IPS DF 6.9 (cell line): ENCODE measurements around the gene GALNT10.

ENCODE experiments used
- DNase-seq: peaks from one replicate; pipeline ENCODE4 v3.0.0-alpha.2; 2013; ENCODE audit warnings: low read depth, low spot score
- H3K27ac ChIP-seq: one replicate; pipeline ENCODE4 v1.5.1; 2013; ENCODE audit warnings: low read length, control low read depth
- H3K27me3 ChIP-seq: 2 replicates; pipeline ENCODE4 v1.6.1; 2013; ENCODE audit warnings: mild to moderate bottlenecking, low read length; ENCODE audit not compliant: control insufficient read depth, insufficient read depth
- H3K36me3 ChIP-seq: 2 replicates; pipeline ENCODE4 v1.6.1; 2013; ENCODE audit warnings: low read length; ENCODE audit not compliant: control insufficient read depth, insufficient read depth
- H3K4me1 ChIP-seq: 2 replicates; pipeline ENCODE4 v1.6.1; 2013; ENCODE audit warnings: low read length; ENCODE audit not compliant: control insufficient read depth, insufficient read depth
- H3K4me3 ChIP-seq: 2 replicates; pipeline ENCODE4 v1.5.1; 2013; ENCODE audit warnings: mild to moderate bottlenecking, low read length
- H3K9me3 ChIP-seq: 2 replicates; pipeline ENCODE4 v1.6.1; 2013; ENCODE audit warnings: low read length, inconsistent platforms; ENCODE audit not compliant: control insufficient read depth, insufficient read depth
- WGBS: extraction: QIAGEN DNeasy Blood & Tissue Kit; methylation state at CpG from one replicate; pipeline ENCODE4 v1.1.7; 2013; ENCODE audit warnings: mixed read lengths, missing lambda C conversion rate; ENCODE audit not compliant: insufficient read length, insufficient coverage; 5-methylcytosine and 5-hydroxymethylcytosine counted together

GALNT10 gene

DNA sequence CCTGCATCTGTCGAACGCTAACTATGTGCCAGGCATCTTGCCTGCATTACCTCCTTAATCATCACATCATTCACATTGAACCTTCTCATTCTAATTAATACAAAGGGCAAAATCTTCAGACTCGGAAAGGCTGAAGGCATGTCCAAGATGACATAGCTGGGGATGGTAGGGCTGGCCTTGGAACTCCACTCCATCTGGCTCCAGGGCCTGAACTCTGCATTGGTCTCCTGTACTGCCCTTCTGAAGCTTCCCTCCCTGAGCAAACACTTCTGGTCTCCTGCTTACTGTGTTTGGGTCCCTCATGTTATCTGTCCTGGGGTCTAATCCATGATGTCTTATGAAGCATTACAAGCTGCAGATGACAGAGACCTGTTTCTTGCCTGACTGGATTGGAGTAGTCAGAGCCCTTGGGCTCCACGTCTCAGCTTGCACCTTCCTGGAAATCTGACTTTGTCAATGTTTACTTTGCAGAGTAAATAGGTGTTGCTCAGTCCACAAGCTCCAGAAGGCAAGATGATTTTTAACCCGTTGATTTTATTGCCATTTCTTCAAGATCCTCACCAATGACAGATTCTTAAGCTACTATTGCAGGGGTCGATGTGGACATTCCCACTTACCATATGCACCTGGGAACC lies 106.1 kb downstream of the GALNT10 start:
- Histone ChIP-seq H3K27ac (no peak overlapping the region), H3K27me3 (no peaks in the 10 kb centered on the region), H3K9me3 (no peaks in the 10 kb centered on the region), H3K4me3 (no peak overlapping the region), H3K4me1 (no peaks in the 10 kb centered on the region), H3K36me3 (no peaks in the 10 kb centered on the region)
- no CpG with 5 or more reads among the region's 6 CpGs for WGBS
- no peak for DNase-seq

- no peak overlapping the region for H3K4me3 ChIP-seq
Measured at GRCh38 chr5:154298065-154298464, 107.5 kb downstream of the GALNT10 start.

GRCh38 chr5:154300207-154300883 lies 109.8 kb downstream of the GALNT10 start:
- no peaks in the 10 kb centered on the region; the same call in 1 of the 2 replicates for H3K36me3 ChIP-seq
- peaks cover 2% of the 10 kb centered on the region; the same call in 1 of the 2 replicates for H3K4me1 ChIP-seq
- H3K4me3 ChIP-seq: no peak overlapping the region
- DNase-seq: no peak
- no peak overlapping the region for H3K27ac ChIP-seq
- no CpG with 5 or more reads among the region's 4 CpGs for WGBS
- H3K27me3 ChIP-seq: no peaks in the 10 kb centered on the region
- no peaks in the 10 kb centered on the region for H3K9me3 ChIP-seq

More at GRCh38 chr5:154298065-154298464, 107.5 kb downstream of the GALNT10 start:
- Histone ChIP-seq H3K36me3 (no peaks in the 10 kb centered on the region; the same call in 1 of the 2 replicates), H3K4me1 (peaks cover 2% of the 10 kb centered on the region; the same call in 1 of the 2 replicates), H3K27ac (no peak overlapping the region), H3K27me3 (no peaks in the 10 kb centered on the region), H3K9me3 (no peaks in the 10 kb centered on the region)
- no peak for DNase-seq
- no CpG with 5 or more reads among the region's 3 CpGs for WGBS

DNA sequence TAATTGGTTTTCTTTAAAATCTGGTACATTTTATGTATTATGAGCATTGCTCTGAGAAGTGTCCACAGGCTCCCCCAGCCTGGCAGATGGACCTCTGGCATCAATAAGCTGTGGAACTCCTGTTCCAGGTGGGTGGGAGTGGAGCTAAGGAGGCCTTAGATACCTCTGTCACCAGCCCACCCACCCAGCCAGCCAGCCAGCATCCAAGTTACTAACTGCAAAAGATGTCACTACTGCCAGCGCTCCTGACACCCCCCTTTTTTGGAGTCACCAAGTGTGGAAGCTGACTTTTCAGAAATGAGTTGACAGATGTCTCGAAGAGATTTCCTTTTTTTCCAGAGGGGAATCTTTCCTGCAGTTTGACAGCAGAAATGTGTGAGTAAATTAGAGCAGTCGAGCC lies 111.2 kb downstream of the GALNT10 start:
- no CpG with 5 or more reads among the region's 3 CpGs for WGBS
- DNase-seq: no peak
- no peaks in the 10 kb centered on the region for H3K9me3 ChIP-seq
- H3K27me3 ChIP-seq: no peaks in the 10 kb centered on the region
- no peak overlapping the region for H3K4me3 ChIP-seq
- peaks cover 2% of the 10 kb centered on the region; the same call in 1 of the 2 replicates for H3K4me1 ChIP-seq
- no peaks in the 10 kb centered on the region; the same call in 1 of the 2 replicates for H3K36me3 ChIP-seq
- no peak overlapping the region for H3K27ac ChIP-seq

DNA sequence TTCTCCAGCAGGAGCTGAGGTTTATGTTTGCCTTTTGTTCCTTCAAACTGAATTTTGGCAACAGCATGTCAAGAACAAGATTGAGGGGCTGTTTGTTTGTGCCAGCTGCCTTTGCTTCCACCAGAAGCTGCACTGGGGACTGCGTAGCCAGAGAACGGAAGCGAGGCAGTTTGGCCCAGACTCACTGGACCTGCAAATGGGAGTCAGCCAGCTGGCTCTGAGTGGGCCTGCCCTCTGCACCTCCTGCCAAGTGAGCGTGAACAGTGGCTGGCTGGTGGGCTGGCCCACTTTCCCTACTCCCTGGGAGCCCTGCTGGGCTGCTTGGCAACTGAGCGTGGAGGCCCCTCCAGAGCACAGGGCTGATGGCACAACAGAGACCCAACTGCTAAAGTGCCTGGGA lies 111.6 kb downstream of the GALNT10 start:
- Histone ChIP-seq H3K36me3 (no peaks in the 10 kb centered on the region; the same call in 1 of the 2 replicates), H3K4me1 (peaks cover 2% of the 10 kb centered on the region; the same call in 1 of the 2 replicates), H3K4me3 (no peak overlapping the region), H3K27ac (no peak overlapping the region), H3K27me3 (no peaks in the 10 kb centered on the region), H3K9me3 (no peaks in the 10 kb centered on the region)
- DNase-seq: no peak
- WGBS: no CpG with 5 or more reads among the region's 5 CpGs

DNA sequence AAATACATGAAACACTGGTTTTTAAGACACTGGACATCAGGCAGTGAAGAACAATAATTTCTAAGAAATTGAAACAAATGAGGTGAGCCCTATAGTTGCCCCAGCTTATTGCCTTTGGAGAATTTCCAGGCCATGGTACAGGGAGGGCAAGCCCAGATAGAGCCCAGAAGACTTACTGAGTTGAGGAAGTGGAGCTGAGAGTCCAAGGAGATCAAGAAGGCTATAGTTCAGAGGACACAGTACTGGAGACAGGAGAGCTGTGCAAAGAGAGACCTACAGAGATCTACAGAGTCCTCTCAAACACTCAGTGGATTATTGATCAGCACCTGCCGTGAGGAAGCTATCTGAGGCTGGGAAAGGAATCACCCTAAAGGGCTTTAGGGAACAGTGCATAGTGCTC lies 112.6 kb downstream of the GALNT10 start:
- no peak overlapping the region for H3K4me3 ChIP-seq
- no peak overlapping the region for H3K27ac ChIP-seq
- no peaks in the 10 kb centered on the region for H3K27me3 ChIP-seq
- WGBS: no CpG with 5 or more reads among the region's 1 CpG
- DNase-seq: no peak
- no peaks in the 10 kb centered on the region; the same call in 1 of the 2 replicates for H3K36me3 ChIP-seq
- H3K9me3 ChIP-seq: no peaks in the 10 kb centered on the region
- peaks cover 2% of the 10 kb centered on the region; the same call in 1 of the 2 replicates for H3K4me1 ChIP-seq

- Histone ChIP-seq H3K27me3 (no peaks in the 10 kb centered on the region), H3K27ac (no peak overlapping the region), H3K4me1 (no peaks in the 10 kb centered on the region), H3K4me3 (no peak overlapping the region), H3K9me3 (no peaks in the 10 kb centered on the region), H3K36me3 (no peaks in the 10 kb centered on the region)
- DNase-seq: no peak
- no CpG with 5 or more reads among the region's 7 CpGs for whole genome bisulfite sequencing
Measured at GRCh38 chr5:154308443-154309370, 118.2 kb downstream of the GALNT10 start.

- H3K4me3 ChIP-seq: no peak overlapping the region
- no peaks in the 10 kb centered on the region for H3K36me3 ChIP-seq
- H3K9me3 ChIP-seq: no peaks in the 10 kb centered on the region
- no peaks in the 10 kb centered on the region for H3K27me3 ChIP-seq
- no peaks in the 10 kb centered on the region for H3K4me1 ChIP-seq
- H3K27ac ChIP-seq: no peak overlapping the region
- WGBS: no CpG with 5 or more reads among the region's 1 CpG
- no peak for DNase-seq
Measured at GRCh38 chr5:154309371-154309745, 118.8 kb downstream of the GALNT10 start.

DNA sequence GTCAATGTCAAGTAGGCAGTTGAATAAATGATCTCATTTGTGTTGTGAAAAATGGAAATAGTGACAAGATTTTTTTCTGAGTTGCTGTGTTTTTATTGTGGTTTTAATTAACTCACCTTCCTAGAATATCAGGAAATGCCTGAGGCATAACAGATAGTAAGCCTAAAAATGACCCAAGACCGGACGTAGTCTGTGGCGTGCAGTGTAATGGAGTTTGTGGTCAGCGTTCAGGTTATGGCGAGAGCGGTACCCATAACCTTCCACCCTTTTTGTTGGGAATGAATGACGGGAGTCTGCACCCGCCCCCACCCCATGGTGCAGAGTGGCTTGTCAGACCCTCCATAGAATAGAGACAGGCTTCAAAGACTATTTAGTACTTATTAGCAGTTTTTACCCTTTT lies 119.3 kb downstream of the GALNT10 start:
- H3K4me1 ChIP-seq: no peaks in the 10 kb centered on the region
- no peak for DNase-seq
- no peaks in the 10 kb centered on the region for H3K9me3 ChIP-seq
- no peak overlapping the region for H3K27ac ChIP-seq
- no peaks in the 10 kb centered on the region for H3K36me3 ChIP-seq
- no peaks in the 10 kb centered on the region for H3K27me3 ChIP-seq
- H3K4me3 ChIP-seq: no peak overlapping the region
- WGBS: no CpG with 5 or more reads among the region's 8 CpGs

GRCh38 chr5:154311362-154311761 lies 120.8 kb downstream of the GALNT10 start:
- no peak for DNase-seq
- WGBS: no CpG with 5 or more reads among the region's 5 CpGs
- Histone ChIP-seq H3K4me1 (no peaks in the 10 kb centered on the region), H3K36me3 (no peaks in the 10 kb centered on the region), H3K4me3 (no peak overlapping the region), H3K27me3 (no peaks in the 10 kb centered on the region), H3K9me3 (no peaks in the 10 kb centered on the region), H3K27ac (no peak overlapping the region)
